ENCODE measurements around the gene MLLT6. TPM values are rescaled to one million over a fixed set of nuclear protein-coding genes. Genes with fewer than 3 reads are reported as not detected.

The MLLT6 gene
- total and polyA plus RNA-seq, 7 donors, result 16.3 to 120 (median 78.5) TPM

GRCh38 chr17:38746849-38747462, 41.9 kb downstream of the MLLT6 start:
- peaks cover 24% of the 10 kb centered on the region for H3K4me1 ChIP-seq
- no peaks in the 10 kb centered on the region for H3K36me3 ChIP-seq (ENCODE audit: insufficient read depth in 1 of 2, low read depth in 1 of 2)
- peak overlapping the region; percentile 66 for H3K4me3 ChIP-seq
- peak overlapping the region; percentile 50 for H3K27ac ChIP-seq
- peaks cover 0 to 56% (median 8%) of the 10 kb centered on the region in 3 donors for H3K27me3 ChIP-seq (ENCODE audit: insufficient read depth in 3 of 3, low read length in 2 of 3)
- TF ChIP-seq, protein P1, sequence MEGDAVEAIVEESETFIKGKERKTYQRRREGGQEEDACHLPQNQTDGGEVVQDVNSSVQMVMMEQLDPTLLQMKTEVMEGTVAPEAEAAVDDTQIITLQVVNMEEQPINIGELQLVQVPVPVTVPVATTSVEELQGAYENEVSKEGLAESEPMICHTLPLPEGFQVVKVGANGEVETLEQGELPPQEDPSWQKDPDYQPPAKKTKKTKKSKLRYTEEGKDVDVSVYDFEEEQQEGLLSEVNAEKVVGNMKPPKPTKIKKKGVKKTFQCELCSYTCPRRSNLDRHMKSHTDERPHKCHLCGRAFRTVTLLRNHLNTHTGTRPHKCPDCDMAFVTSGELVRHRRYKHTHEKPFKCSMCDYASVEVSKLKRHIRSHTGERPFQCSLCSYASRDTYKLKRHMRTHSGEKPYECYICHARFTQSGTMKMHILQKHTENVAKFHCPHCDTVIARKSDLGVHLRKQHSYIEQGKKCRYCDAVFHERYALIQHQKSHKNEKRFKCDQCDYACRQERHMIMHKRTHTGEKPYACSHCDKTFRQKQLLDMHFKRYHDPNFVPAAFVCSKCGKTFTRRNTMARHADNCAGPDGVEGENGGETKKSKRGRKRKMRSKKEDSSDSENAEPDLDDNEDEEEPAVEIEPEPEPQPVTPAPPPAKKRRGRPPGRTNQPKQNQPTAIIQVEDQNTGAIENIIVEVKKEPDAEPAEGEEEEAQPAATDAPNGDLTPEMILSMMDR (IDR thresholded peaks at IDR 0.05), result no peak
- no peak for DNase-seq
- intact Hi-C loops (cut with DNase I), result no loop called here
- H3K9me3 ChIP-seq, result no peaks in the 10 kb centered on the region
- 15 to 20% (median 18%) methylated on average over 15 to 21 of the region's 21 CpGs for WGBS, 3 donors
- no peak for ATAC-seq

GRCh38 chr17:38747463-38748148, 42.5 kb downstream of the MLLT6 start:
- intact Hi-C loops (cut with DNase I), result no loop called here
- ATAC-seq (no peak), DNase-seq (peak; percentile 52 to 65)
- H3K4me1 ChIP-seq, result peaks cover 18% of the 10 kb centered on the region
- WGBS, 3 donors, result 1 to 2% (median 1%) methylated on average over 52 to 64 of the region's 64 CpGs
- peaks cover 0 to 56% (median 8%) of the 10 kb centered on the region in 3 donors for H3K27me3 ChIP-seq (ENCODE audit: insufficient read depth in 3 of 3, low read length in 2 of 3)
- H3K36me3 ChIP-seq (ENCODE audit: insufficient read depth in 1 of 2, low read depth in 1 of 2), result no peaks in the 10 kb centered on the region
- peak overlapping the region; percentile 50 for H3K27ac ChIP-seq
- no peaks in the 10 kb centered on the region for H3K9me3 ChIP-seq
- peak overlapping the region; percentile 66 for H3K4me3 ChIP-seq
- TF ChIP-seq, protein P1 (IDR thresholded peaks at IDR 0.05), result peak; percentile 7

DNA sequence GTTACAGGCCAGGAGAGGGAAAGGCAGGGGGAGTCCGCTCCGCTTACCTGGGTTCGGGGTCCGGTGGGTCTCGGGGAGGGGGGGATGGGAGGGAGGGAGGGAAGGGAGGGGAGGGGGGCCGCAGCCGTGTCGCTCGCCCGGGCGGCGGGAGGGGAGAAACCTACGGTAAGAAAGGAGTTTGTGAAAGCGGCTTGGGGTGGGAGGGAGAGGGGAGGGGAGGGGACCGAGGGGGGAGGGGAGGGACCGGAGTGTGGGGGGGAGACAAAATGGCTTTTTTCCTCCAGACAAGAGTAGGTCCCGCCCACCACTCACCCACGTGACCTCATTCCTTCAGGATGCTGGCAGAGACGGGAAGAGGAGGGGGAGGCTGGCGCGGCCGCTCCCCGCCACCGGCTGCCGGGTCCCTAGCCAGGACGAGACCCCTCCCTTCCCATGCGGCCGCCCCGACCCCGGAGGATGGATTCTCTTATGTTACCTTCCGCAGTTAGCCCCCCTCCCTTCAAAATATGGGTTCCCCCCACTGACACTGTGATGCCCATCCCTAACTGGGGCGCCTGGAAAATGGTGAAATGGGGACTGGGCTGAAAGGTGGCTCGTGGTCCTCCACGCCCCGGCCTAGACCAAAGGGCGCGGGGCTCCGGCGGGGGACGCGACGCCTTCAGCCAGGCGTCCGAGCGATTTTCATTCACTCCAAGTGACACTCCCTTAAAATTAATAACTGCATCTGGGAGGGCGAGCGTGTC, 43.2 kb downstream of the MLLT6 start, which contains the start of gene PCGF2:
Gene PCGF2, minus strand, starts transcription at position 188 of the 743 bp plus-strand sequence. CDS start 7,934 bp downstream, outside the sequence.
- H3K36me3 ChIP-seq (ENCODE audit: insufficient read depth in 1 of 2, low read depth in 1 of 2), result no peaks in the 10 kb centered on the region
- DNase-seq, result peak; percentile 88 to 92
- H3K9me3 ChIP-seq, result no peaks in the 10 kb centered on the region
- TF ChIP-seq, protein P1 (IDR thresholded peaks at IDR 0.05), result no peak
- peaks cover 16% of the 10 kb centered on the region for H3K4me1 ChIP-seq
- 0 to 1% (median 1%) methylated on average over 27 to 46 of the region's 47 CpGs for WGBS, 3 donors
- intact Hi-C loops (cut with DNase I), result no loop called here
- peak within 1 kb of the TSS; percentile 75 for H3K27ac ChIP-seq
- H3K27me3 ChIP-seq (ENCODE audit: insufficient read depth in 3 of 3, low read length in 2 of 3), result peaks cover 0 to 56% (median 8%) of the 10 kb centered on the region in 3 donors
- H3K4me3 ChIP-seq, result peak within 1 kb of the TSS; percentile 66
- no peak for ATAC-seq

GRCh38 chr17:38748892-38749222, 43.8 kb downstream of the MLLT6 start:
- H3K9me3 ChIP-seq, result no peaks in the 10 kb centered on the region
- TF ChIP-seq, protein P1 (IDR thresholded peaks at IDR 0.05), result no peak
- H3K4me1 ChIP-seq, result peaks cover 21% of the 10 kb centered on the region
- peaks cover 0 to 56% (median 8%) of the 10 kb centered on the region in 3 donors for H3K27me3 ChIP-seq (ENCODE audit: insufficient read depth in 3 of 3, low read length in 2 of 3)
- peak overlapping the region; percentile 66 for H3K4me3 ChIP-seq
- peaks cover 0 to 5% of the 10 kb centered on the region in 2 donors for H3K36me3 ChIP-seq (ENCODE audit: insufficient read depth in 1 of 2, low read depth in 1 of 2)
- ATAC-seq, result no peak
- intact Hi-C loops (cut with DNase I), result no loop called here
- DNase-seq, result no peak
- peak overlapping the region; percentile 75 for H3K27ac ChIP-seq
- 0 to 1% (median 1%) methylated on average over 30 to 32 of the region's 32 CpGs for WGBS, 3 donors

All from psoas muscle (tissue), 8 donors.